ENCODE results near the gene STAMBPL1. TPM values are rescaled to one million over a fixed set of nuclear protein-coding genes. Genes with fewer than 3 reads are reported as not detected.

STAMBPL1 gene
- total RNA-seq, 1 experiment from 2014 or later: 9.4 TPM

- no peak for TF ChIP-seq CTCF (IDR thresholded peaks at IDR 0.05; ENCODE audit: unreplicated experiment)
- CTCF ChIA-PET: interaction anchor here (0.6 kb wide), 1 partner anchor 124 kb away, joined by 3 read pairs; no protein-coding TSS in a partner anchor
- no peak overlapping the region for H3K27ac Mint-ChIP-seq (ENCODE audit: unreplicated experiment)
Measured at GRCh38 chr10:88938039-88938438, 58.0 kb downstream of the STAMBPL1 start.

GRCh38 chr10:88938938-88939337 is 58.9 kb downstream of the STAMBPL1 start:
- intact Hi-C loops (cut with micrococcal nuclease; ENCODE audit: unreplicated experiment): no loop called here
- CTCF ChIA-PET: no interaction called here
- Mint-ChIP-seq H3K36me3 (ENCODE audit: insufficient read depth, unreplicated experiment) (no peaks in the 10 kb centered on the region), H3K27me3 (ENCODE audit: unreplicated experiment) (no peaks in the 10 kb centered on the region), H3K9me3 (ENCODE audit: low read depth, unreplicated experiment) (no peaks in the 10 kb centered on the region), H3K4me3 (ENCODE audit: low read depth, unreplicated experiment) (no peak overlapping the region), H3K4me1 (ENCODE audit: low read depth, unreplicated experiment) (peaks cover 12% of the 10 kb centered on the region), H3K27ac (ENCODE audit: unreplicated experiment) (no peak overlapping the region)
- no TSS peak for BruUV-seq (replicated peaks)
- no peak for TF ChIP-seq CTCF (IDR thresholded peaks at IDR 0.05; ENCODE audit: unreplicated experiment)
- DNase-seq: no peak

More at GRCh38 chr10:88938039-88938438, 58.0 kb downstream of the STAMBPL1 start:
- Mint-ChIP-seq H3K27me3 (ENCODE audit: unreplicated experiment) (no peaks in the 10 kb centered on the region), H3K4me1 (ENCODE audit: low read depth, unreplicated experiment) (peaks cover 12% of the 10 kb centered on the region), H3K4me3 (ENCODE audit: low read depth, unreplicated experiment) (no peak overlapping the region), H3K9me3 (ENCODE audit: low read depth, unreplicated experiment) (no peaks in the 10 kb centered on the region), H3K36me3 (ENCODE audit: insufficient read depth, unreplicated experiment) (no peaks in the 10 kb centered on the region)
- intact Hi-C loops (cut with micrococcal nuclease; ENCODE audit: unreplicated experiment): no loop called here
- no peak for DNase-seq
- no TSS peak for BruUV-seq (replicated peaks)

DNA sequence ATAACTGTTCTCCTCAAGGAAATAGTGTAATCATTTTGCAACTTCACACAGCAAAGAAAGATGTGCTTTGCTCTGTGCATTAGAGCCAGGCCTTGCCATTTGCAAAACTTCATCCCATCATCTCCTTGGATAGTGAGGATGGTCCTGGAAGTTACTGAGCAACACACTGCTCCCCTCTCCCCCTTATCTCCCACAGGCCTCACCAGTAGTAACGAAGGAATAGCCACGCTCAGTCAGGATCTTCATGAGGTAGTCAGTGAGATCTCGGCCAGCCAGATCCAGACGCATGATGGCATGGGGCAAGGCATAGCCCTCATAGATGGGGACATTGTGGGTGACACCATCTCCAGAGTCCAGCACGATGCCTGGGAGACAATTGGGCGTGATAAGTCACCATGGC is 61.0 kb downstream of the STAMBPL1 start:
- Mint-ChIP-seq H3K4me1 (ENCODE audit: low read depth, unreplicated experiment) (no peaks in the 10 kb centered on the region), H3K36me3 (ENCODE audit: insufficient read depth, unreplicated experiment) (no peaks in the 10 kb centered on the region), H3K4me3 (ENCODE audit: low read depth, unreplicated experiment) (no peak overlapping the region), H3K9me3 (ENCODE audit: low read depth, unreplicated experiment) (no peaks in the 10 kb centered on the region), H3K27me3 (ENCODE audit: unreplicated experiment) (no peaks in the 10 kb centered on the region), H3K27ac (ENCODE audit: unreplicated experiment) (no peak overlapping the region)
- CTCF ChIA-PET: no interaction called here
- intact Hi-C loops (cut with micrococcal nuclease; ENCODE audit: unreplicated experiment): no loop called here
- no peak for TF ChIP-seq CTCF (IDR thresholded peaks at IDR 0.05; ENCODE audit: unreplicated experiment)
- BruUV-seq (replicated peaks): no TSS peak
- no peak for DNase-seq

GRCh38 chr10:88943778-88944177 is 63.7 kb downstream of the STAMBPL1 start:
- intact Hi-C loops (cut with micrococcal nuclease; ENCODE audit: unreplicated experiment): no loop called here
- no peaks in the 10 kb centered on the region for H3K36me3 Mint-ChIP-seq (ENCODE audit: insufficient read depth, unreplicated experiment)
- no peaks in the 10 kb centered on the region for H3K4me1 Mint-ChIP-seq (ENCODE audit: low read depth, unreplicated experiment)
- H3K9me3 Mint-ChIP-seq (ENCODE audit: low read depth, unreplicated experiment): no peaks in the 10 kb centered on the region
- H3K27ac Mint-ChIP-seq (ENCODE audit: unreplicated experiment): no peak overlapping the region
- no peak for TF ChIP-seq CTCF (IDR thresholded peaks at IDR 0.05; ENCODE audit: unreplicated experiment)
- no peak for DNase-seq
- CTCF ChIA-PET: interaction anchor here (0.6 kb wide), 1 partner anchor 200 kb away, joined by 3 read pairs; no protein-coding TSS in a partner anchor
- BruUV-seq (replicated peaks): no TSS peak
- H3K27me3 Mint-ChIP-seq (ENCODE audit: unreplicated experiment): no peaks in the 10 kb centered on the region
- no peak overlapping the region for H3K4me3 Mint-ChIP-seq (ENCODE audit: low read depth, unreplicated experiment)
